GM10248 (cell line): ENCODE measurements around the gene SLC16A7.

ENCODE experiments used
- CTCF ChIA-PET: fragments of 300-600 bp; sonication (Branson Sonifier 250); formaldehyde crosslinking; extraction: SDS; loops from one replicate; lab custom pipeline; 2021; ENCODE audit warnings: antibody characterized with exemption; lab: Yijun Ruan, JAX
- POLR2A ChIA-PET: fragments of 350-650 bp; sonication (Branson Sonifier 250); formaldehyde crosslinking; extraction: SDS; loops from one replicate; lab custom pipeline; 2020; ENCODE audit warnings: antibody characterized with exemption; lab: Yijun Ruan, JAX
- DNase-seq: peaks from one replicate; pipeline ENCODE4 v3.0.0; 2012; ENCODE audit errors: extremely low spot score
- TF ChIP-seq, protein P1 (sequence below): IDR thresholded peaks from 2 replicates; pipeline ENCODE4 v1.5.1; 2012; ENCODE audit warnings: mild to moderate bottlenecking, low read depth; ENCODE audit errors: extremely low read depth, missing control alignments, control extremely low read depth

Gene SLC16A7

DNA sequence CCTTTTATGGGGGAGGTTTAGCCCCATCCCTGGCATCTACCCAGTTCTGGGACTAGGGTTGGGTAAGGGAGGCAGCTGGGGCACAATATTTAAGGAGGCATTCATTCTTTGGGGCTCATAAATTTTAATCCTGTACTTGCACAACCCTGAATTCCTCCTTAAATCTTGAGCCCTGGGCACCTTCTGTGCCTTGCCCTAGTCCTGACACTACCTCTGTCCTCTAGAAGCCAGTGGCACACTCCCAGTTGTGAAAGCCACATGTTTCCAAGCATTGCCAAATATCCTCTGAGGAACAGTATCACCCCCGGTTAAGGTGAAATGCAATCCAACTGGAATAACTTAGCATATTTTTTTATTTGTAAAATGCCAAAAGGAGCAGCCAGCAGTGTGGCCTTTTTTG, 36.6 kb downstream of the SLC16A7 start:
- POLR2A ChIA-PET, result no interaction called here
- TF ChIP-seq, protein P1, sequence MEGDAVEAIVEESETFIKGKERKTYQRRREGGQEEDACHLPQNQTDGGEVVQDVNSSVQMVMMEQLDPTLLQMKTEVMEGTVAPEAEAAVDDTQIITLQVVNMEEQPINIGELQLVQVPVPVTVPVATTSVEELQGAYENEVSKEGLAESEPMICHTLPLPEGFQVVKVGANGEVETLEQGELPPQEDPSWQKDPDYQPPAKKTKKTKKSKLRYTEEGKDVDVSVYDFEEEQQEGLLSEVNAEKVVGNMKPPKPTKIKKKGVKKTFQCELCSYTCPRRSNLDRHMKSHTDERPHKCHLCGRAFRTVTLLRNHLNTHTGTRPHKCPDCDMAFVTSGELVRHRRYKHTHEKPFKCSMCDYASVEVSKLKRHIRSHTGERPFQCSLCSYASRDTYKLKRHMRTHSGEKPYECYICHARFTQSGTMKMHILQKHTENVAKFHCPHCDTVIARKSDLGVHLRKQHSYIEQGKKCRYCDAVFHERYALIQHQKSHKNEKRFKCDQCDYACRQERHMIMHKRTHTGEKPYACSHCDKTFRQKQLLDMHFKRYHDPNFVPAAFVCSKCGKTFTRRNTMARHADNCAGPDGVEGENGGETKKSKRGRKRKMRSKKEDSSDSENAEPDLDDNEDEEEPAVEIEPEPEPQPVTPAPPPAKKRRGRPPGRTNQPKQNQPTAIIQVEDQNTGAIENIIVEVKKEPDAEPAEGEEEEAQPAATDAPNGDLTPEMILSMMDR, result no peak
- CTCF ChIA-PET, result interaction anchor here (1.2 kb wide), 1 partner anchor 10 kb away, joined by 5 read pairs; no protein-coding TSS in a partner anchor
- no peak for DNase-seq

DNA sequence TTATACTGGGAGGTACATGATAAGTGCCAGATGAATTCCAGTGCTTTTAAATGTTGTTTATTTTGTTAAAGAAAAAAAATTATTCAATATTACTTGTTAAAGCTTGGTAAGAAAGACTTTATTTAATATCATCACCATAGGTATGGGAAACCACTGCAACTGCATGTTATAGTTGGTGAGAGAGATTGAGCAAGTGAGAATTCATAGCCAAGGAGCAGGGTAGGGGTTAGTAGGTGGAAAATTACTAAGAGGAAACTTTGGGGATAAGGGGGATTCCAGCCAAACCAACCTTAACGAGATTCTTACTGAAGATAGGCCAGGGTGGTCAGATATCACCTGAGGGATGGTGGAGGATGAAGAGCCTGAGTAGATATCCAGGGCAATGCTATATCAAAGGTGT, 38.4 kb downstream of the SLC16A7 start:
- TF ChIP-seq, protein P1, result no peak
- POLR2A ChIA-PET, result no interaction called here
- DNase-seq, result no peak
- CTCF ChIA-PET, result interaction anchor here (1.1 to 1.6 kb wide), 2 partner anchors 12 to 53 kb away, joined by 3 read pairs; no protein-coding TSS in a partner anchor

DNA sequence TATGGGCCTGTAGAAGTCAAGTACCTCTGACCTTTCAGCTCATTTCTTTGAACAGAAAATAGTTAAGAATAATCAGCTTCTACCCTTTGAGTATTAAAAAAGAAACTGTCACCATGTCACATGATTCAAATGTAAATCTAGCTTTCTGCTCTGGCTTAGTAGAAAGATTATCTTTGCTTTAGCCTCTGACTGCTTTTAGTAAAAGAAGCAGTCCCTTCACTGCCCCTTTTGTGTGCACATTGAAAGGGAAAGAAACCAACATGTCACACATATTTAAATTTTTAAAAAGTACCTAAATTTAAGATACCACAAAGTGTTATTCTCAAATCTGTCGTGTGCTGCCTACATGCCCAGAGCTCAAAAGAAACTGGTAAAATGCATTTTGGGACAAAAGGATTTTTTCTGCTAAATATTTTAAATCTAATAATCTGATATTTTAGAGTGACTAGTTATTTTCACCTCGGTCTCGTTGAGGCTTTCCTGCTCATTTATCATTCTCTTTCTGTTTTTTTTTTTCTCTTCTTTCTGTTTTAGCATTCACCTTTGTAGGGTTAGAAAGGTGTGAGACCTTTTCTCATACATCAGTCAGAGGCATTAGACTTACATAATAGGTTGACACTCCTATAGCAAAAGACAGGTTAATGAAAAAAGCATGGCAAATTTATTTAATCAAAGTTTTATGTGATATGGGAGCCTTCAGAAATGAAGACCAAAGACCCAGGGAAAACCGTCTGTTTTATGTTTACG, 41.3 kb downstream of the SLC16A7 start:
- TF ChIP-seq, protein P1, result no peak
- CTCF ChIA-PET, result interaction anchor here (0.9 to 1.7 kb wide), 3 partner anchors 16 to 23 kb away, joined by 3 to 5 read pairs (median 3); no protein-coding TSS in a partner anchor
- POLR2A ChIA-PET, result no interaction called here
- peak; percentile 3 for DNase-seq

DNA sequence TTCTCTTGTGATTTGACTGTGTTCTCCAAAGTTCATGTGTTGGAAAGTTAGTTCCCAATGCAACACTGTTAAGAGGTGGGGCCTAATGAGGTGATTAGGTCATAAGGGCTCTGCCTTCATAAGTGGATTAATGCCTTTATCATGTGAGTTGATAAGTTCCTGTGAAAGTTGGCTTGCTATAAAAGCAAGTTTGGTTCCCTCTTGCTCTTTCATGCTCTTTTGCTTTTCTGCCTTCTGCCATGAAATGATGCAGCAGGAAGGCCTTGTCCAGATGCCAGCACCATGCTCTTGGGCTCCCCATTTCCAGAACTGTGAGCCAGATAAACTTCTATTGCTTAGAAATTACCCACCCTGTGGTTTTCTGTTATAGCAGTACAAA, 41.9 kb downstream of the SLC16A7 start:
- ChIA-PET CTCF (interaction anchor here (1.3 to 1.7 kb wide), 2 partner anchors 17 to 23 kb away, joined by 3 to 5 read pairs; no protein-coding TSS in a partner anchor), POLR2A (no interaction called here)
- DNase-seq, result no peak
- TF ChIP-seq, protein P1, result no peak

DNA sequence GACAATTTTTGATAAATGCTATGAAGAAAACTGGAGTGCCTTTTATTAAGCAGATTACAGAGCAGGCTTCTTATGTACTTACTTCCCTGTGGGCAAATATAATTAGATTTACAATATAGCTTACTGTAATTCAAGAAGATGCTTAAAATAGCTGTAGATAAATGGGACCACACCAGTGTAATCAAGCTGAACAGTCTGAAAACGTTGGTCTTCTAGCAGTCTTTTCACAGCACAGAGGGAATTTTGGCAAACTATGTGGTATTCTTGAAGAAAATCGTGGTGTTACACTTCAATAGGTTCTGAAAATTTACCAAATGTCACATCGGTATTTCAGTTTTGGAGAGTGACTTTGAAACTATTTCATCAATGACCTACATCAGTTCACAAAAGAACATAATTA, 47.7 kb downstream of the SLC16A7 start:
- DNase-seq, result no peak
- TF ChIP-seq, protein P1, result no peak
- POLR2A ChIA-PET, result no interaction called here
- CTCF ChIA-PET, result interaction anchor here (1.2 kb wide), 1 partner anchor 13 kb away, joined by 5 read pairs; no protein-coding TSS in a partner anchor

DNA sequence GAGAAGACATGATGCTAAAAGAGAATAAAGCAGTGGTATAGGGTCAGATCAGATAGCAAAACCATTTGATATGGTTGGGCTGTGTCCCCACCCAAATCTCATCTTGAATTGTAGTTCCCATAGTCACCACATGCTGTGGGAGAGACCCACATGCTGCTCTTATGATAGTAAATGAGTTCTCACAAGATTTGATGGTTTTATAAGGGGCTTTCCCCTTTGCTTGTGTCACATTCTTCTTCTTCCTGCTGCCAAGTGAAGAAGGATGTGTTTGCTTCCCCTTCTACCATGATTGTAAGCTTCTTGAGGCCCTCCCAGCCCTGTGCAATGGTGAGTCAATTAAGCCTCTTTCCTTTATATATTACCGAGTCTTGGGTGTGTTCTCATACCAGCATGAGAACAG, 49.4 kb downstream of the SLC16A7 start:
- ChIA-PET POLR2A (no interaction called here), CTCF (interaction anchor here (1.0 kb wide), 1 partner anchor 14 kb away, joined by 3 read pairs; no protein-coding TSS in a partner anchor)

More for the DNA sequence above, 49.4 kb downstream of the SLC16A7 start:
- DNase-seq, result no peak
- TF ChIP-seq, protein P1, result no peak
